ENCODE measurements around the gene BLCAP.
"Not testable (repeated sequence)": the region's sequence is repeated elsewhere in the genome, so short reads cannot be mapped to it uniquely, and the experiment has no call there.

Gene BLCAP

GRCh38 chr20:37527638-37528445, at the start of gene BLCAP:
Gene BLCAP, minus strand, starts transcription at chr20:37527876. Its CDS starts 8,702 bp downstream, at chr20:37519174.
- peak; percentile 80 to 88 for DNase-seq

- not testable (repeated sequence) for DNase-seq
These were observed 49.8 kb upstream of the BLCAP start for GRCh38 chr20:37577436-37577835.

GRCh38 chr20:37576911-37577310, 49.2 kb upstream of the BLCAP start:
- no peak for DNase-seq

- DNase-seq = peak; percentile 95
These were observed 48.2 kb upstream of the BLCAP start for GRCh38 chr20:37575884-37576283.

GRCh38 chr20:37574199-37574890, 46.7 kb upstream of the BLCAP start:
- DNase-seq = no peak

- DNase-seq = no peak
These were observed 46.0 kb upstream of the BLCAP start for GRCh38 chr20:37573626-37574198.

- no peak for DNase-seq
These were observed 43.4 kb upstream of the BLCAP start for GRCh38 chr20:37571033-37571432.

GRCh38 chr20:37570419-37570818, 42.7 kb upstream of the BLCAP start:
- DNase-seq = no peak

- DNase-seq = peak; percentile 89
These were observed 40.3 kb upstream of the BLCAP start for GRCh38 chr20:37567671-37568588.

GRCh38 chr20:37567331-37567665, 39.6 kb upstream of the BLCAP start:
- DNase-seq = no peak

GRCh38 chr20:37566590-37567330, 39.1 kb upstream of the BLCAP start:
- DNase-seq = no peak

- no peak for DNase-seq
These were observed 37.6 kb upstream of the BLCAP start for GRCh38 chr20:37565134-37565811.

GRCh38 chr20:37564388-37565133, 36.9 kb upstream of the BLCAP start:
- peak; percentile 15 to 51 for DNase-seq

- DNase-seq = no peak
These were observed 36.3 kb upstream of the BLCAP start for GRCh38 chr20:37564016-37564387.

GRCh38 chr20:37562695-37563480, 35.2 kb upstream of the BLCAP start:
- DNase-seq = no peak

- DNase-seq = no peak
These were observed 33.0 kb upstream of the BLCAP start for GRCh38 chr20:37560629-37561028.

GRCh38 chr20:37559312-37560027, 31.8 kb upstream of the BLCAP start:
- no peak for DNase-seq

GRCh38 chr20:37558779-37559178, 31.1 kb upstream of the BLCAP start:
- no peak for DNase-seq

GRCh38 chr20:37558306-37558705, 30.6 kb upstream of the BLCAP start:
- no peak for DNase-seq

All from Kasumi-1 (cell line).